Thyroid gland (tissue), 4 donors: ENCODE measurements around the gene BOLL. TPM values are rescaled to one million over a fixed set of nuclear protein-coding genes. Genes with fewer than 3 reads are reported as not detected.
A peak's percentile ranks its signal among the peaks of the same experiment; 100 is the strongest.

Experiments used
- DNase-seq, 2 donors: peaks; one replicate each; pipeline ENCODE4 v3.0.0-alpha.2; 2019
- H3K27ac ChIP-seq, 3 donors: fragments of 200-600 bp; sonication (generic); 1 replicate in 2 of 3; 2 replicates in 1 of 3; pipeline ENCODE4 v1.5.1; 2016 to 2019; ENCODE audit warnings: mild to moderate bottlenecking in 1 of 3, moderate library complexity in 1 of 3
- H3K27me3 ChIP-seq: fragments of 200-600 bp; sonication (generic); one replicate; pipeline ENCODE4 v1.5.1; 2019
- H3K36me3 ChIP-seq, 2 donors: fragments of 200-600 bp; sonication (generic); one replicate each; pipeline ENCODE4 v1.5.1; 2016 to 2019
- H3K4me1 ChIP-seq, 2 donors: fragments of 200-600 bp; sonication (generic); one replicate each; pipeline ENCODE4 v1.5.1; 2017 to 2019
- H3K4me3 ChIP-seq, 3 donors: fragments of 200-600 bp; sonication (generic); replicated peaks in 1 of 3; 1 replicate in 2 of 3; 2 replicates in 1 of 3; pipeline ENCODE4 v1.5.1; 2016; ENCODE audit warnings: mild to moderate bottlenecking in 1 of 3
- H3K9me3 ChIP-seq: fragments of 200-600 bp; sonication (generic); one replicate; pipeline ENCODE4 v1.5.1; 2017
- CTCF ChIP-seq, 6 experiments: fragments of 200-600 bp in 3 of 6; fragments of 450-650 bp in 3 of 6; sonication (generic) in 3 of 6; IDR thresholded peaks; one replicate each; pipeline ENCODE4 v1.5.1; 2016 to 2019; ENCODE audit warnings: antibody characterized with exemption in 6 of 6, mild to moderate bottlenecking in 2 of 6, inconsistent platforms in 1 of 6, moderate library complexity in 1 of 6
- POLR2A ChIP-seq, 2 donors: fragments of 450-650 bp; IDR thresholded peaks; one replicate each; pipeline ENCODE4 v1.6.1; 2017; ENCODE audit warnings: antibody characterized with exemption in 2 of 2, mild to moderate bottlenecking in 2 of 2, moderate library complexity in 1 of 2
- WGBS, 2 donors: methylation state at CpG; one replicate each; pipeline ENCODE4 v1.1.5; 2017; 5-methylcytosine and 5-hydroxymethylcytosine counted together
- intact Hi-C: fragments of 100-400 bp; cut with DNase I; formaldehyde crosslinking; loops from one replicate; pipeline ENCODE4 v1.15.1; 2023
- total RNA-seq, 4 donors: library from RNA; depleted of rRNA; stranded (reverse); fragments of >200 nt; gene quantifications; one replicate each; pipeline ENCODE4 v1.2.3, GENCODE V29; 2016

The BOLL gene
- total RNA-seq, 4 donors from 2014 or later = 0.27 to 0.45 TPM; not detected in 2

GRCh38 chr2:197708331-197708730 is 76.8 kb downstream of the BOLL start:
- Histone ChIP-seq H3K9me3 (no peaks in the 10 kb centered on the region), H3K4me1 (peaks cover 21 to 24% of the 10 kb centered on the region in 2 donors), H3K27me3 (no peaks in the 10 kb centered on the region), H3K4me3 (no peak overlapping the region), H3K36me3 (no peaks in the 10 kb centered on the region), H3K27ac (no peak overlapping the region)
- 65 to 69% methylated on average over 2 of the region's 2 CpGs for WGBS, 2 donors
- no peak for TF ChIP-seq CTCF (IDR thresholded peaks at IDR 0.05)
- TF ChIP-seq POLR2A (IDR thresholded peaks at IDR 0.05) = no peak
- DNase-seq = no peak
- intact Hi-C loops = no loop called here

GRCh38 chr2:197707316-197708213 is 77.6 kb downstream of the BOLL start:
- intact Hi-C loops = no loop called here
- no peaks in the 10 kb centered on the region for H3K36me3 ChIP-seq
- H3K9me3 ChIP-seq = no peaks in the 10 kb centered on the region
- no peaks in the 10 kb centered on the region for H3K27me3 ChIP-seq
- H3K4me3 ChIP-seq = peak overlapping the region in 1 of 3 donors; percentile 12
- TF ChIP-seq CTCF (IDR thresholded peaks at IDR 0.05) (peak; percentile 30 to 73 (median 60)), POLR2A (IDR thresholded peaks at IDR 0.05) (no peak)
- H3K4me1 ChIP-seq = peaks cover 21 to 24% of the 10 kb centered on the region in 2 donors
- no peak for DNase-seq
- no peak overlapping the region for H3K27ac ChIP-seq
- WGBS, 2 donors = 12 to 13% methylated on average over 4 of the region's 4 CpGs

GRCh38 chr2:197706839-197707207 is 78.3 kb downstream of the BOLL start:
- Histone ChIP-seq H3K4me1 (peaks cover 21 to 24% of the 10 kb centered on the region in 2 donors), H3K36me3 (no peaks in the 10 kb centered on the region), H3K27me3 (no peaks in the 10 kb centered on the region), H3K4me3 (peak overlapping the region in 1 of 3 donors; percentile 89), H3K27ac (no peak overlapping the region), H3K9me3 (no peaks in the 10 kb centered on the region)
- intact Hi-C loops = no loop called here
- 60 to 63% methylated on average over 5 of the region's 5 CpGs for WGBS, 2 donors
- no peak for TF ChIP-seq POLR2A (IDR thresholded peaks at IDR 0.05)
- no peak for TF ChIP-seq CTCF (IDR thresholded peaks at IDR 0.05)
- no peak for DNase-seq

- peak overlapping the region in 1 of 3 donors; percentile 44 for H3K27ac ChIP-seq
- no peaks in the 10 kb centered on the region for H3K27me3 ChIP-seq
- DNase-seq = peak; percentile 22 to 36
- H3K9me3 ChIP-seq = no peaks in the 10 kb centered on the region
- H3K36me3 ChIP-seq = no peaks in the 10 kb centered on the region
- H3K4me3 ChIP-seq = peak overlapping the region; percentile 49 to 89 (median 81)
- H3K4me1 ChIP-seq = peaks cover 21 to 24% of the 10 kb centered on the region in 2 donors
- whole genome bisulfite sequencing, 2 donors = 11 to 22% methylated on average over 37 to 38 of the region's 38 CpGs
- TF ChIP-seq POLR2A (IDR thresholded peaks at IDR 0.05) (no peak), CTCF (IDR thresholded peaks at IDR 0.05) (no peak)
- intact Hi-C loops = no loop called here
Observed at GRCh38 chr2:197705912-197706838, 78.9 kb downstream of the BOLL start.
